Small intestine (tissue), 7 donors: ENCODE data around the gene SHROOM1. TPM values are rescaled to one million over a fixed set of nuclear protein-coding genes. Genes with fewer than 3 reads are reported as not detected.

Experiments
- DNase-seq, 2 donors: peaks; one replicate each; pipeline versions ENCODE4 v3.0.0 to v3.0.0-alpha.2; 2013
- FAIRE-seq: peaks from 2 replicates; lab custom pipeline; 2012; peaks lifted over from hg19 to GRCh38; lab: Jason Lieb, UNC
- H3K27ac ChIP-seq, 3 donors: one replicate each; pipeline ENCODE4 v1.5.1; 2013; ENCODE audit warnings: low read length in 2 of 3, mild to moderate bottlenecking in 2 of 3, control low read depth in 1 of 3, inconsistent platforms in 1 of 3, low read depth in 1 of 3, moderate library complexity in 1 of 3
- H3K27me3 ChIP-seq, 3 donors: one replicate each; pipeline ENCODE4 v1.6.1; 2013; ENCODE audit warnings: low read length in 3 of 3, inconsistent platforms in 1 of 3; ENCODE audit not compliant: control insufficient read depth in 3 of 3, insufficient read depth in 3 of 3
- H3K36me3 ChIP-seq, 3 donors: one replicate each; pipeline ENCODE4 v1.6.1; 2013; ENCODE audit warnings: low read length in 3 of 3, inconsistent platforms in 1 of 3, low read depth in 1 of 3, mild to moderate bottlenecking in 1 of 3, moderate library complexity in 1 of 3; ENCODE audit not compliant: control insufficient read depth in 3 of 3, insufficient read depth in 2 of 3
- H3K4me1 ChIP-seq, 3 donors: one replicate each; pipeline ENCODE4 v1.6.1; 2013; ENCODE audit warnings: low read length in 2 of 3, inconsistent platforms in 1 of 3, low read depth in 1 of 3, mild to moderate bottlenecking in 1 of 3, moderate library complexity in 1 of 3; ENCODE audit not compliant: control insufficient read depth in 3 of 3, insufficient read depth in 2 of 3
- H3K4me3 ChIP-seq, 3 donors: one replicate each; pipeline ENCODE4 v1.5.1; 2013; ENCODE audit warnings: low read length in 3 of 3, control low read depth in 1 of 3, inconsistent platforms in 1 of 3, low read depth in 1 of 3, mild to moderate bottlenecking in 1 of 3, moderate library complexity in 1 of 3
- H3K9me3 ChIP-seq, 2 donors: one replicate each; pipeline ENCODE4 v1.6.1; 2013; ENCODE audit warnings: low read depth in 1 of 2, low read length in 1 of 2; ENCODE audit not compliant: control insufficient read depth in 2 of 2, insufficient read depth in 1 of 2
- WGBS, 3 donors: extraction: QIAGEN DNeasy Blood & Tissue Kit; methylation state at CpG; one replicate each; pipeline ENCODE4 v1.1.7; 2013; 5-methylcytosine and 5-hydroxymethylcytosine counted together
- polyA plus RNA-seq, 4 donors: library from polyadenylated mRNA; stranded (reverse) in 3 of 4; unstranded in 1 of 4; fragments of 200-250 nt in 3 of 4; fragments of 120-200 nt in 1 of 4; gene quantifications; one replicate each; pipeline versions ENCODE4 v1.2.1 to v1.2.3, GENCODE V29; 2013
- donor health status: healthy with polysubstance abuse.
- donor health status: control.
- donor health status: control.
- donor health status: Bipolar disorder and iron deficiency.
- donor health status: healthy.

Gene SHROOM1
- polyA plus RNA-seq, 4 donors, result 9.2 to 72.2 (median 15.0) TPM

- no peaks in the 10 kb centered on the region for H3K9me3 ChIP-seq
- H3K4me1 ChIP-seq, result peaks cover 6 to 51% (median 7%) of the 10 kb centered on the region in 3 donors
- H3K27ac ChIP-seq, result peak overlapping the region in 1 of 3 donors; percentile 86
- DNase-seq (no peak), FAIRE-seq (no peak)
- no peak overlapping the region for H3K4me3 ChIP-seq
- 81 to 90% (median 82%) methylated on average over 4 of the region's 4 CpGs for WGBS, 3 donors
- H3K36me3 ChIP-seq, result no peaks in the 10 kb centered on the region
- no peaks in the 10 kb centered on the region for H3K27me3 ChIP-seq
Measured at GRCh38 chr5:132841305-132841704, 10.9 kb upstream of the SHROOM1 start.

GRCh38 chr5:132840896-132841295, 10.4 kb upstream of the SHROOM1 start:
- Histone ChIP-seq H3K27me3 (no peaks in the 10 kb centered on the region), H3K4me1 (peaks cover 6 to 51% (median 7%) of the 10 kb centered on the region in 3 donors), H3K36me3 (no peaks in the 10 kb centered on the region), H3K9me3 (no peaks in the 10 kb centered on the region), H3K4me3 (no peak overlapping the region), H3K27ac (peak overlapping the region in 2 of 3 donors; percentile 86 to 90)
- 35 to 46% (median 39%) methylated on average over 1 of the region's 1 CpG for WGBS, 3 donors
- FAIRE-seq, result no peak
- no peak for DNase-seq

- no peak for FAIRE-seq
- H3K27ac ChIP-seq, result peak overlapping the region in 2 of 3 donors; percentile 86 to 90
- H3K4me1 ChIP-seq, result peaks cover 6 to 53% (median 7%) of the 10 kb centered on the region in 3 donors
- H3K4me3 ChIP-seq, result no peak overlapping the region
- WGBS, 3 donors, result 18 to 55% (median 34%) methylated on average over 3 of the region's 3 CpGs
- H3K36me3 ChIP-seq, result no peaks in the 10 kb centered on the region
- DNase-seq, result no peak
- no peaks in the 10 kb centered on the region for H3K27me3 ChIP-seq
- H3K9me3 ChIP-seq, result no peaks in the 10 kb centered on the region
Measured at GRCh38 chr5:132840313-132840712, 9.9 kb upstream of the SHROOM1 start.

GRCh38 chr5:132839426-132840301, 9.2 kb upstream of the SHROOM1 start:
- 21 to 51% (median 41%) methylated on average over 8 of the region's 8 CpGs for WGBS, 3 donors
- peaks cover 6 to 53% (median 7%) of the 10 kb centered on the region in 3 donors for H3K4me1 ChIP-seq

GRCh38 chr5:132838516-132839282, 8.3 kb upstream of the SHROOM1 start:
- no peaks in the 10 kb centered on the region for H3K9me3 ChIP-seq
- H3K27me3 ChIP-seq, result no peaks in the 10 kb centered on the region
- no peaks in the 10 kb centered on the region for H3K36me3 ChIP-seq
- DNase-seq (peak in 1 of 2 donors; percentile 45), FAIRE-seq (no peak)
- 30 to 65% (median 41%) methylated on average over 3 of the region's 3 CpGs for WGBS, 3 donors
- peaks cover 6 to 53% (median 7%) of the 10 kb centered on the region in 3 donors for H3K4me1 ChIP-seq
- H3K4me3 ChIP-seq, result no peak overlapping the region
- H3K27ac ChIP-seq, result peak overlapping the region in 2 of 3 donors; percentile 86 to 90

More at GRCh38 chr5:132839426-132840301, 9.2 kb upstream of the SHROOM1 start:
- peak overlapping the region; percentile 43 to 90 (median 86) for H3K27ac ChIP-seq
- H3K4me3 ChIP-seq, result no peak overlapping the region
- no peaks in the 10 kb centered on the region for H3K9me3 ChIP-seq
- DNase-seq, result peak; percentile 84 to 88
- no peaks in the 10 kb centered on the region for H3K27me3 ChIP-seq
- no peak for FAIRE-seq
- no peaks in the 10 kb centered on the region for H3K36me3 ChIP-seq

GRCh38 chr5:132837868-132838267, 7.4 kb upstream of the SHROOM1 start:
- Histone ChIP-seq H3K36me3 (no peaks in the 10 kb centered on the region), H3K4me3 (no peak overlapping the region), H3K27me3 (no peaks in the 10 kb centered on the region), H3K9me3 (no peaks in the 10 kb centered on the region), H3K4me1 (peaks cover 6 to 53% (median 7%) of the 10 kb centered on the region in 3 donors), H3K27ac (peak overlapping the region in 2 of 3 donors; percentile 86 to 90)
- DNase-seq (peak; percentile 73 to 83), FAIRE-seq (no peak)
- 6 to 56% (median 30%) methylated on average over 2 of the region's 2 CpGs for WGBS, 3 donors

GRCh38 chr5:132836852-132837251, 6.4 kb upstream of the SHROOM1 start:
- 89 to 100% (median 93%) methylated on average over 1 of the region's 1 CpG for WGBS, 3 donors
- Histone ChIP-seq H3K36me3 (no peaks in the 10 kb centered on the region), H3K4me1 (peaks cover 6 to 53% (median 7%) of the 10 kb centered on the region in 3 donors), H3K9me3 (no peaks in the 10 kb centered on the region), H3K27ac (peak overlapping the region in 2 of 3 donors; percentile 24 to 86), H3K27me3 (no peaks in the 10 kb centered on the region), H3K4me3 (no peak overlapping the region)
- FAIRE-seq (no peak), DNase-seq (no peak)

- Histone ChIP-seq H3K4me1 (peaks cover 10 to 38% (median 11%) of the 10 kb centered on the region in 3 donors), H3K4me3 (no peak overlapping the region), H3K27me3 (no peaks in the 10 kb centered on the region), H3K27ac (no peak overlapping the region), H3K36me3 (peaks cover 0 to 2% (median 0%) of the 10 kb centered on the region in 3 donors), H3K9me3 (no peaks in the 10 kb centered on the region)
- no peak for DNase-seq
- WGBS, 3 donors, result 92 to 100% (median 99%) methylated on average over 3 of the region's 3 CpGs
- FAIRE-seq, result no peak
Measured at GRCh38 chr5:132834057-132834456, 3.6 kb upstream of the SHROOM1 start.
